A673 (cell line): ENCODE results near the gene ELOVL7. TPM values are rescaled to one million over a fixed set of nuclear protein-coding genes. Genes with fewer than 3 reads are reported as not detected.

Source experiments
- BruUV-seq: library from RNA; stranded (reverse); fragments of 400-500 nt; replicated peaks from 2 replicates; lab custom pipeline; 2021; lab: Mats Ljungman, UMichigan
- CTCF ChIA-PET: fragments of 300-600 bp; sonication (Branson Sonifier 250); formaldehyde crosslinking; loops from one replicate; lab custom pipeline; 2022; ENCODE audit warnings: antibody characterized with exemption; lab: Charles Lee
- POLR2A ChIA-PET: fragments of 300-600 bp; sonication (Branson Sonifier 250); formaldehyde crosslinking; loops from one replicate; lab custom pipeline; 2022; ENCODE audit warnings: antibody characterized with exemption; ENCODE audit not compliant: low non-redundant PET; lab: Charles Lee
- DNase-seq: peaks from one replicate; pipeline ENCODE4 v3.0.0-alpha.2; 2015; ENCODE audit warnings: low spot score
- H3K27ac ChIP-seq: fragments of 200-600 bp; sonication (generic); 2 replicates; pipeline ENCODE4 v1.5.1; 2016; ENCODE audit warnings: mixed run types, low read depth, mild to moderate bottlenecking, mixed read lengths, antibody characterized with exemption, low read length; ENCODE audit not compliant: poor library complexity, severe bottlenecking
- H3K27me3 ChIP-seq: fragments of 200-600 bp; sonication (generic); replicated peaks from 2 replicates; pipeline ENCODE4 v1.6.1; 2017; ENCODE audit warnings: mixed run types, low read depth, mild to moderate bottlenecking, mixed read lengths, antibody characterized with exemption, low read length; ENCODE audit not compliant: insufficient read depth, poor library complexity
- H3K36me3 ChIP-seq: fragments of 200-600 bp; sonication (generic); 2 replicates; pipeline ENCODE4 v1.6.1; 2016; ENCODE audit warnings: mixed run types, mild to moderate bottlenecking, mixed read lengths, antibody characterized with exemption, low read length; ENCODE audit not compliant: insufficient read depth, poor library complexity, severe bottlenecking
- H3K4me1 ChIP-seq: fragments of 200-600 bp; sonication (generic); 2 replicates; pipeline ENCODE4 v1.6.1; 2017; ENCODE audit warnings: mixed run types, mild to moderate bottlenecking, mixed read lengths, antibody characterized with exemption, low read length; ENCODE audit not compliant: insufficient read depth, poor library complexity, severe bottlenecking
- H3K4me3 ChIP-seq: fragments of 200-600 bp; sonication (generic); 2 replicates; pipeline ENCODE4 v1.5.1; 2016; ENCODE audit warnings: low read depth, mixed run types, mild to moderate bottlenecking, mixed read lengths, low read length; ENCODE audit not compliant: poor library complexity, severe bottlenecking
- H3K9me3 ChIP-seq: fragments of 200-600 bp; sonication (generic); 2 replicates; pipeline ENCODE4 v1.6.1; 2016; ENCODE audit warnings: mixed run types, low read depth, mild to moderate bottlenecking, mixed read lengths, antibody characterized with exemption, low read length; ENCODE audit not compliant: poor library complexity, severe bottlenecking
- EZH2 ChIP-seq: fragments of 200-600 bp; sonication (generic); IDR thresholded peaks from 2 replicates; pipeline ENCODE4 v1.6.1; 2017; ENCODE audit warnings: borderline replicate concordance, low read depth, mild to moderate bottlenecking, mixed read lengths, antibody characterized with exemption, low read length; ENCODE audit not compliant: poor library complexity, severe bottlenecking
- intact Hi-C: fragments of 100-400 bp; cut with micrococcal nuclease; formaldehyde crosslinking; loops from one replicate; pipeline ENCODE4 v1.10.0; 2022; ENCODE audit not compliant: unreplicated experiment
- total RNA-seq: library from RNA; stranded (reverse); gene quantifications from 2 replicates; pipeline ENCODE4 v1.2.3, GENCODE V29; 2021
- TF ChIP-seq, protein P1 (sequence below): fragments of 300-800, 200-600 bp; sonication (generic); conservative IDR thresholded peaks from 2 replicates; pipeline ENCODE4 v1.5.1; 2017; ENCODE audit warnings: low read depth, mild to moderate bottlenecking, antibody characterized with exemption, low read length, moderate library complexity, mixed read lengths

The ELOVL7 gene
- total RNA-seq, 1 experiment from 2014 or later = not detected

- H3K36me3 ChIP-seq = no peaks in the 10 kb centered on the region
- H3K9me3 ChIP-seq = no peaks in the 10 kb centered on the region
- intact Hi-C loops = no loop called here
- ChIA-PET POLR2A (no interaction called here), CTCF (no interaction called here)
- H3K4me1 ChIP-seq = no peaks in the 10 kb centered on the region
- H3K27me3 ChIP-seq = peaks cover 8% of the 10 kb centered on the region
- H3K27ac ChIP-seq = no peak overlapping the region
- no TSS peak for BruUV-seq
- DNase-seq = peak; percentile 13
- no peak for TF ChIP-seq EZH2
- TF ChIP-seq, protein P1, sequence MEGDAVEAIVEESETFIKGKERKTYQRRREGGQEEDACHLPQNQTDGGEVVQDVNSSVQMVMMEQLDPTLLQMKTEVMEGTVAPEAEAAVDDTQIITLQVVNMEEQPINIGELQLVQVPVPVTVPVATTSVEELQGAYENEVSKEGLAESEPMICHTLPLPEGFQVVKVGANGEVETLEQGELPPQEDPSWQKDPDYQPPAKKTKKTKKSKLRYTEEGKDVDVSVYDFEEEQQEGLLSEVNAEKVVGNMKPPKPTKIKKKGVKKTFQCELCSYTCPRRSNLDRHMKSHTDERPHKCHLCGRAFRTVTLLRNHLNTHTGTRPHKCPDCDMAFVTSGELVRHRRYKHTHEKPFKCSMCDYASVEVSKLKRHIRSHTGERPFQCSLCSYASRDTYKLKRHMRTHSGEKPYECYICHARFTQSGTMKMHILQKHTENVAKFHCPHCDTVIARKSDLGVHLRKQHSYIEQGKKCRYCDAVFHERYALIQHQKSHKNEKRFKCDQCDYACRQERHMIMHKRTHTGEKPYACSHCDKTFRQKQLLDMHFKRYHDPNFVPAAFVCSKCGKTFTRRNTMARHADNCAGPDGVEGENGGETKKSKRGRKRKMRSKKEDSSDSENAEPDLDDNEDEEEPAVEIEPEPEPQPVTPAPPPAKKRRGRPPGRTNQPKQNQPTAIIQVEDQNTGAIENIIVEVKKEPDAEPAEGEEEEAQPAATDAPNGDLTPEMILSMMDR = no peak
- no peak overlapping the region for H3K4me3 ChIP-seq
Measured at GRCh38 chr5:60727033-60727679, 116.9 kb downstream of the ELOVL7 start.

GRCh38 chr5:60724126-60724525 lies 119.9 kb downstream of the ELOVL7 start:
- CTCF ChIA-PET = no interaction called here
- POLR2A ChIA-PET = no interaction called here

GRCh38 chr5:60722416-60722815 lies 121.7 kb downstream of the ELOVL7 start:
- TF ChIP-seq, protein P1 = no peak
- no peak for TF ChIP-seq EZH2
- peaks cover 8% of the 10 kb centered on the region for H3K27me3 ChIP-seq
- H3K36me3 ChIP-seq = no peaks in the 10 kb centered on the region
- intact Hi-C loops = no loop called here
- H3K27ac ChIP-seq = no peak overlapping the region
- CTCF ChIA-PET = no interaction called here
- no peaks in the 10 kb centered on the region for H3K4me1 ChIP-seq
- H3K4me3 ChIP-seq = no peak overlapping the region
- no TSS peak for BruUV-seq
- no peaks in the 10 kb centered on the region for H3K9me3 ChIP-seq
- no peak for DNase-seq
- POLR2A ChIA-PET = no interaction called here

More at GRCh38 chr5:60724126-60724525, 119.9 kb downstream of the ELOVL7 start:
- no peaks in the 10 kb centered on the region for H3K36me3 ChIP-seq
- no peaks in the 10 kb centered on the region for H3K4me1 ChIP-seq
- TF ChIP-seq, protein P1 = no peak
- TF ChIP-seq EZH2 = no peak
- no peaks in the 10 kb centered on the region for H3K9me3 ChIP-seq
- BruUV-seq = no TSS peak
- no peak for DNase-seq
- intact Hi-C loops = no loop called here
- no peak overlapping the region for H3K27ac ChIP-seq
- H3K27me3 ChIP-seq = peaks cover 8% of the 10 kb centered on the region
- H3K4me3 ChIP-seq = no peak overlapping the region
